ENCODE data around the gene TNN.
A peak's percentile ranks its signal among the peaks of the same experiment; 100 is the strongest.

The TNN gene

GRCh38 chr1:175150596-175151319, 83.1 kb downstream of the TNN start:
- DNase-seq = no peak

- peak; percentile 69 for DNase-seq
Observed at GRCh38 chr1:175152006-175152652, 84.5 kb downstream of the TNN start.

- DNase-seq = peak; percentile 76
Observed at GRCh38 chr1:175154629-175155472, 87.2 kb downstream of the TNN start.

GRCh38 chr1:175155473-175155856, 87.8 kb downstream of the TNN start:
- DNase-seq = no peak

- DNase-seq = no peak
Observed at GRCh38 chr1:175155936-175156335, 88.3 kb downstream of the TNN start.

GRCh38 chr1:175157200-175157599, 89.6 kb downstream of the TNN start:
- no peak for DNase-seq

GRCh38 chr1:175158170-175158591, 90.5 kb downstream of the TNN start:
- DNase-seq = no peak

GRCh38 chr1:175162955-175163354, 95.3 kb downstream of the TNN start:
- no peak for DNase-seq

GRCh38 chr1:175163702-175164101, 96.1 kb downstream of the TNN start:
- DNase-seq = no peak

- no peak for DNase-seq
Observed at GRCh38 chr1:175164751-175165150, 97.1 kb downstream of the TNN start.

- no peak for DNase-seq
Observed at GRCh38 chr1:175166746-175167145, 99.1 kb downstream of the TNN start.

GRCh38 chr1:175167861-175168260, 100.2 kb downstream of the TNN start:
- DNase-seq = no peak

GRCh38 chr1:175168782-175169181, 101.1 kb downstream of the TNN start:
- DNase-seq = no peak

GRCh38 chr1:175169286-175170018, 101.8 kb downstream of the TNN start:
- no peak for DNase-seq

- DNase-seq = no peak
Observed at GRCh38 chr1:175171036-175171913, 103.6 kb downstream of the TNN start.

- DNase-seq = no peak
Observed at GRCh38 chr1:175172503-175172902, 104.9 kb downstream of the TNN start.

- DNase-seq = no peak
Observed at GRCh38 chr1:175173531-175173930, 105.9 kb downstream of the TNN start.

GRCh38 chr1:175174309-175175102, 106.9 kb downstream of the TNN start:
- DNase-seq = no peak

- no peak for DNase-seq
Observed at GRCh38 chr1:175176246-175176645, 108.6 kb downstream of the TNN start.

- no peak for DNase-seq
Observed at GRCh38 chr1:175178056-175178455, 110.4 kb downstream of the TNN start.

- no peak for DNase-seq
Observed at GRCh38 chr1:175178456-175178855, 110.8 kb downstream of the TNN start.

Measured in activated naive CD4-positive, alpha-beta T cell treated with anti-CD3 and anti-CD28 coated beads, Interleukin-2, amount 50 U/mL, for 16 hours (primary cell).